ENCODE data around the gene P2RX6. TPM values are rescaled to one million over a fixed set of nuclear protein-coding genes. Genes with fewer than 3 reads are reported as not detected.
A peak's percentile ranks its signal among the peaks of the same experiment; 100 is the strongest.

P2RX6 gene
- total and polyA plus RNA-seq, 9 of the 15 experiments (the other 6 are each of a cell fraction or from before 2014, with no cell fraction given) = 0.01 to 3.9 (median 1.5) TPM; not detected in 1

DNA sequence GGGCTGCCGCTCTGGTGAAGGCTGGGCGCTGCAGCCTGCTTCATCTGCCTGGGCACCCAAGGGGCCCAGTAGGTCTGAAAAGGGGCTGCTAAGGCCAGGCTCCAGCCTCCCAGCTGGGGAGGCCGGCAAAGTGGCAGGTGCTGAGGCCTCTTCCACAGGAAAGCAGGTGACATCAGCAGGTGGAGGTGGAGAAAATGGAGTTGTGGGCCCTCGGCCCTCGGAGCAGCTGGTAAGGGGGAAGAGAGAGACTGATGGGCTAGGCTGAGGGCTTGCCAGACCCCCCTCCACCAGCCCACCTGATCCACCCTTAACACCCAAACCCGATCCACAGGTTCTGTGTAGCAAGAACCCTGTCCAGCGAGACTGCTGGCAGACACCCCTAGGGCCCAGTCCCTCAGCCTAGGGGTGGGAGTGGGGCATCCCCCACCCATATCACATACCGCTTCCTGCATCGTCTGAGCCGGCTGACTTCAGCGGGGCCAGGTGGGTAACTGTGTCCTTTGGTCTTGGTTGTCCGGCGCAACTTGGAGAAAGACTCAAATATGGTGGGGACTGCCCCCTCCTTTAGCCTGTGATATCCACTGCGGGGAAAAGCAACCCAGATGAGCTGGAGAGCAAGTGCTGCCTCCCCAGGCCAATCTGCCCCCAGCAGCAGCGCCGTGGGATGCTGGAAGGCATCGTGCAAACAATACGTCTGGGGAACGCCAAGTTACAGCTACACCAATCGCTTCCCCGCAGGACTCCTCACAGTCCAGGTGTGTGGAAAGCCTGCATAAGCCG is 14.6 kb upstream of the P2RX6 start (continued):
- TF ChIP-seq, protein P1, sequence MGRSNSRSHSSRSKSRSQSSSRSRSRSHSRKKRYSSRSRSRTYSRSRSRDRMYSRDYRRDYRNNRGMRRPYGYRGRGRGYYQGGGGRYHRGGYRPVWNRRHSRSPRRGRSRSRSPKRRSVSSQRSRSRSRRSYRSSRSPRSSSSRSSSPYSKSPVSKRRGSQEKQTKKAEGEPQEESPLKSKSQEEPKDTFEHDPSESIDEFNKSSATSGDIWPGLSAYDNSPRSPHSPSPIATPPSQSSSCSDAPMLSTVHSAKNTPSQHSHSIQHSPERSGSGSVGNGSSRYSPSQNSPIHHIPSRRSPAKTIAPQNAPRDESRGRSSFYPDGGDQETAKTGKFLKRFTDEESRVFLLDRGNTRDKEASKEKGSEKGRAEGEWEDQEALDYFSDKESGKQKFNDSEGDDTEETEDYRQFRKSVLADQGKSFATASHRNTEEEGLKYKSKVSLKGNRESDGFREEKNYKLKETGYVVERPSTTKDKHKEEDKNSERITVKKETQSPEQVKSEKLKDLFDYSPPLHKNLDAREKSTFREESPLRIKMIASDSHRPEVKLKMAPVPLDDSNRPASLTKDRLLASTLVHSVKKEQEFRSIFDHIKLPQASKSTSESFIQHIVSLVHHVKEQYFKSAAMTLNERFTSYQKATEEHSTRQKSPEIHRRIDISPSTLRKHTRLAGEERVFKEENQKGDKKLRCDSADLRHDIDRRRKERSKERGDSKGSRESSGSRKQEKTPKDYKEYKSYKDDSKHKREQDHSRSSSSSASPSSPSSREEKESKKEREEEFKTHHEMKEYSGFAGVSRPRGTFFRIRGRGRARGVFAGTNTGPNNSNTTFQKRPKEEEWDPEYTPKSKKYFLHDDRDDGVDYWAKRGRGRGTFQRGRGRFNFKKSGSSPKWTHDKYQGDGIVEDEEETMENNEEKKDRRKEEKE (IDR thresholded peaks at IDR 0.05; ENCODE audit: borderline replicate concordance in 1 of 2, control insufficient read depth in 1 of 2, low read depth in 2 of 2, low read length in 1 of 2) = no peak
- TF ChIP-seq SIRT6 (IDR thresholded peaks at IDR 0.05; ENCODE audit: low read depth, low read length) (peak; percentile 96), ZBED1 (IDR thresholded peaks at IDR 0.05) (no peak), WHSC1 (IDR thresholded peaks at IDR 0.05; ENCODE audit: low read length) (peak; percentile 33), MXI1 (IDR thresholded peaks at IDR 0.05; ENCODE audit: low read depth, low read length) (0 out of 2 replicates have a peak, but pooled peaks have one; percentile 33), ZC3H11A (IDR thresholded peaks at IDR 0.05; ENCODE audit: low read depth, low read length) (no peak; the same call in 1 of the 2 replicates), RAD51 (IDR thresholded peaks at IDR 0.05; ENCODE audit: borderline replicate concordance, low read depth) (no peak), NR1H2 (CRISPR knock-in tag; IDR thresholded peaks at IDR 0.05) (no peak), FOXP1 (CRISPR knock-in tag; IDR thresholded peaks at IDR 0.05) (no peak), ZNF76 (CRISPR knock-in tag; IDR thresholded peaks at IDR 0.05; ENCODE audit: borderline replicate concordance) (no peak), THRAP3 (IDR thresholded peaks at IDR 0.05; ENCODE audit: borderline replicate concordance) (no peak), E2F3 (CRISPR knock-in tag; IDR thresholded peaks at IDR 0.05) (0 out of 2 replicates have a peak, but pooled peaks have one; percentile 11), RBM15 (IDR thresholded peaks at IDR 0.05; ENCODE audit: insufficient read depth, low read length) (no peak)
- TF ChIP-seq, protein P2, sequence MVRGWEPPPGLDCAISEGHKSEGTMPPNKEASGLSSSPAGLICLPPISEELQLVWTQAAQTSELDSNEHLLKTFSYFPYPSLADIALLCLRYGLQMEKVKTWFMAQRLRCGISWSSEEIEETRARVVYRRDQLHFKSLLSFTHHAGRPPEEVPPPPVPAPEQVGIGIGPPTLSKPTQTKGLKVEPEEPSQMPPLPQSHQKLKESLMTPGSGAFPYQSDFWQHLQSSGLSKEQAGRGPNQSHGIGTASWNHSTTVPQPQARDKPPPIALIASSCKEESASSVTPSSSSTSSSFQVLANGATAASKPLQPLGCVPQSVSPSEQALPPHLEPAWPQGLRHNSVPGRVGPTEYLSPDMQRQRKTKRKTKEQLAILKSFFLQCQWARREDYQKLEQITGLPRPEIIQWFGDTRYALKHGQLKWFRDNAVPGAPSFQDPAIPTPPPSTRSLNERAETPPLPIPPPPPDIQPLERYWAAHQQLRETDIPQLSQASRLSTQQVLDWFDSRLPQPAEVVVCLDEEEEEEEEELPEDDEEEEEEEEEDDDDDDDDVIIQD (CRISPR knock-in tag; IDR thresholded peaks at IDR 0.05) = no peak
- TF ChIP-seq, protein P3, sequence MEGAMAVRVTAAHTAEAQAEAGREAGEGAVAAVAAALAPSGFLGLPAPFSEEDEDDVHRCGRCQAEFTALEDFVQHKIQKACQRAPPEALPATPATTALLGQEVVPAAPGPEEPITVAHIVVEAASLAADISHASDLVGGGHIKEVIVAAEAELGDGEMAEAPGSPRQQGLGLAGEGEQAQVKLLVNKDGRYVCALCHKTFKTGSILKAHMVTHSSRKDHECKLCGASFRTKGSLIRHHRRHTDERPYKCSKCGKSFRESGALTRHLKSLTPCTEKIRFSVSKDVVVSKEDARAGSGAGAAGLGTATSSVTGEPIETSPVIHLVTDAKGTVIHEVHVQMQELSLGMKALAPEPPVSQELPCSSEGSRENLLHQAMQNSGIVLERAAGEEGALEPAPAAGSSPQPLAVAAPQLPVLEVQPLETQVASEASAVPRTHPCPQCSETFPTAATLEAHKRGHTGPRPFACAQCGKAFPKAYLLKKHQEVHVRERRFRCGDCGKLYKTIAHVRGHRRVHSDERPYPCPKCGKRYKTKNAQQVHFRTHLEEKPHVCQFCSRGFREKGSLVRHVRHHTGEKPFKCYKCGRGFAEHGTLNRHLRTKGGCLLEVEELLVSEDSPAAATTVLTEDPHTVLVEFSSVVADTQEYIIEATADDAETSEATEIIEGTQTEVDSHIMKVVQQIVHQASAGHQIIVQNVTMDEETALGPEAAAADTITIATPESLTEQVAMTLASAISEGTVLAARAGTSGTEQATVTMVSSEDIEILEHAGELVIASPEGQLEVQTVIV (CRISPR knock-in tag; IDR thresholded peaks at IDR 0.05; ENCODE audit: borderline replicate concordance) = no peak
- TF ChIP-seq, protein P4, sequence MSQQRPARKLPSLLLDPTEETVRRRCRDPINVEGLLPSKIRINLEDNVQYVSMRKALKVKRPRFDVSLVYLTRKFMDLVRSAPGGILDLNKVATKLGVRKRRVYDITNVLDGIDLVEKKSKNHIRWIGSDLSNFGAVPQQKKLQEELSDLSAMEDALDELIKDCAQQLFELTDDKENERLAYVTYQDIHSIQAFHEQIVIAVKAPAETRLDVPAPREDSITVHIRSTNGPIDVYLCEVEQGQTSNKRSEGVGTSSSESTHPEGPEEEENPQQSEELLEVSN (IDR thresholded peaks at IDR 0.05; ENCODE audit: borderline replicate concordance in 1 of 2, extremely low read depth in 1 of 2, insufficient read depth in 1 of 2, insufficient read length in 1 of 2, low read depth in 1 of 2, low read length in 1 of 2, poor library complexity in 1 of 2, severe bottlenecking in 1 of 2) = peak in 1 of 2 experiments; percentile 61
- TF ChIP-seq, protein P5, sequence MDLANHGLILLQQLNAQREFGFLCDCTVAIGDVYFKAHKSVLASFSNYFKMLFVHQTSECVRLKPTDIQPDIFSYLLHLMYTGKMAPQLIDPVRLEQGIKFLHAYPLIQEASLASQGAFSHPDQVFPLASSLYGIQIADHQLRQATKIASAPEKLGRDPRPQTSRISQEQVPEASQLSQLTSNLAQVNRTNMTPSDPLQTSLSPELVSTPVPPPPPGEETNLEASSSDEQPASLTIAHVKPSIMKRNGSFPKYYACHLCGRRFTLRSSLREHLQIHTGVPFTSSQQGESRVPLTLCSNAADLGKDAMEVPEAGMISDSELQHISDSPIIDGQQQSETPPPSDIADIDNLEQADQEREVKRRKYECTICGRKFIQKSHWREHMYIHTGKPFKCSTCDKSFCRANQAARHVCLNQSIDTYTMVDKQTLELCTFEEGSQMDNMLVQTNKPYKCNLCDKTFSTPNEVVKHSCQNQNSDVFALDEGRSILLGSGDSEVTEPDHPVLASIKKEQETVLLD (IDR thresholded peaks at IDR 0.05) = no peak

Data from K562 (cell line).